HG03460 (cell line): ENCODE results near the gene ACKR2.

Source experiments
- ATAC-seq: cut with Tn5 transposase; IDR thresholded peaks from one replicate; pipeline ENCODE4 v1.9.1; 2021; ENCODE audit not compliant: unreplicated experiment

ACKR2 gene, protein sequence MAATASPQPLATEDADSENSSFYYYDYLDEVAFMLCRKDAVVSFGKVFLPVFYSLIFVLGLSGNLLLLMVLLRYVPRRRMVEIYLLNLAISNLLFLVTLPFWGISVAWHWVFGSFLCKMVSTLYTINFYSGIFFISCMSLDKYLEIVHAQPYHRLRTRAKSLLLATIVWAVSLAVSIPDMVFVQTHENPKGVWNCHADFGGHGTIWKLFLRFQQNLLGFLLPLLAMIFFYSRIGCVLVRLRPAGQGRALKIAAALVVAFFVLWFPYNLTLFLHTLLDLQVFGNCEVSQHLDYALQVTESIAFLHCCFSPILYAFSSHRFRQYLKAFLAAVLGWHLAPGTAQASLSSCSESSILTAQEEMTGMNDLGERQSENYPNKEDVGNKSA

GRCh38 chr3:42809202-42809601 lies at the start of gene ACKR2:
Gene ACKR2 (plus strand): TSS chr3:42809445. CDS start chr3:42864503, 55,058 bp downstream.
- ATAC-seq: no peak

DNA sequence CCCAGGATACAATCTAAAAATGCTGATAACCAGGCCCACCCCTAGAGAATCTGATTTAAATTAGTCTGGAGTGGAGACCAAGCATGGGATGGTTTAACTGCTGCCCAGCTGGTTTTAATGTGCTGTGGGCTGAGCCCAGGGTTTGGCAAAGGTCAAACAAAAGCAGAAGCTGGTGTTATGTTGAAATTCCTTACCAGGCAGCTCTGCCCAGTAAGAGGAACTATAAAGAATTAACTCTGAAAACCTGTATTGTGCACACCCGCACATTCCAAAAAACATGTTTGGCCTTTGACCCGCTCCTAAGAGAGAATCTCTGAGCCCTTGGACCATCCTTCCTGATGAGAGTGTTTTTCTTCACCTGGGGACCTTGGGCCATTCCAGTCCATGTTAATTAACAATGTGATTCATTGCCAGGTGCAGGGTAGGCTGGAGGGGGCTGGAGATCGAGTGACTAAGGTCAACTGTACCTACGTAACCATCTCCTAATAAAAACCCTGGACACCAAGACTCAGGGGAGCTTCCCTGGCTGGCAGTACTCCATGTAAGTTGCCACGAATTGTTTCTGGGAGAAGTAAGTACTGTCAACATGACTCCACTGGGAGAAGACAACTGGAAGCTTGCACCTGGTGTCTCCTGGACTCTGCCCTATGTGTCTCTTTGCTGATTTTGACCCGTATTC lies 47.1 kb upstream of the ACKR2 start:
- no peak for ATAC-seq

- no peak for ATAC-seq
Measured at GRCh38 chr3:42763021-42763420, 46.2 kb upstream of the ACKR2 start.

- ATAC-seq: no peak
Measured at GRCh38 chr3:42764115-42764514, 45.1 kb upstream of the ACKR2 start.

DNA sequence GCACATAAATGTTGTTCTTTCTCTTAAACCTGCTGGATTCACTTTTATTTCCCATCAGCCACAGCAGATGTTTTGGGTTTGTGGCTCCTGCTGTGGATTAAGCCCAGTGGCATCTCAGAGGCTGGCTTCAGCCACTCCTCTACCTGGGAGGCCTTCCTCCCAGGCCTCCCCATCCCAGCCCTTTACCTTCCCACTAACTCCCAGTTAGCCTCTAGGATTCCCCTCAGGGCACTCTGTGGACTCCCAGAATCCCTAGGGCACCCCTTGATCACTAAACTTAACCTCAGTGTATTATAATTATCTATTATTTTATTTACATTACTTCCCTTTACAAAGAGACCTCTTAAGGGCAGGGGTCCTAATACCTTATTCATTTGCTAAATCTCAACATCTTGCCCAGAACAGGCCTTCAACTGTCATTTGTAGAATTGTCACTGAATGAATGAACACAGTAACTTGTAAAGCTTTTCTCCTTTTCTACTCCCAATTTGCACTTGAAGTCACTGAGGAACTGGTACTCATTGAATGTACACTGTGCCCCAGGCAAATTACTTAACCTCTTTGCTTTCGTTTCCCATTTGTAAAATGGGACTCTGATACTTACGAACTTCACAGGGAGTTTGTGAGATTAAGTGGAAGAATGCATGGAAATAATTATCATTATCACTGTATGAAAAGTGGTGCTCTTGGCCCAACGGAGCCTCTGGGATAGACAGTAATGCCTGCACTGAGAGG lies 44.5 kb upstream of the ACKR2 start:
- ATAC-seq: no peak

GRCh38 chr3:42769477-42770131 lies 39.6 kb upstream of the ACKR2 start:
- no peak for ATAC-seq

DNA sequence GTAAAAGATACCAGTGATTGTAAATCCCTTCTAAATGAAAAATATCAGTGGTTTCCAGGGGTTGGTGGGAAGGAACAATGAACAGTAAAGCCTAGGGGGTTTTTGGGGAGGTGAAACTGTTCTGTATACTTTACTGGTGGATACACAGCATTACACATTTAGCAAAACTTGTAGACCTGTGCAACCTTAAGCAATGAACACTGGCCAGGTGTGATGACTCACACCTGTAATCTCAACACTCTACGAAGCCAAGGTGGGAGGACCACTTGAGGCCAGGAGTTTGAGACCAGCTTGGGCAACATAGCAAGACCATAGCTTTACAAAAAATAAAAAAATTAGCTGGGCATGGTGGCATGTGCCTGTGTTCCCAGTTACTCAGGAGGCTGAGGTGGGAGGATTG lies 38.0 kb upstream of the ACKR2 start:
- no peak for ATAC-seq

- ATAC-seq: peak; percentile 99
Measured at GRCh38 chr3:42772670-42773408, 36.4 kb upstream of the ACKR2 start, which contains the start of gene CCDC13. Gene CCDC13 (minus strand): TSS chr3:42773253. CDS start chr3:42758345, 14,908 bp downstream.

- peak; percentile 4 for ATAC-seq
Measured at GRCh38 chr3:42773409-42773751, 35.9 kb upstream of the ACKR2 start.

GRCh38 chr3:42778644-42779043 lies 30.6 kb upstream of the ACKR2 start:
- no peak for ATAC-seq

- no peak for ATAC-seq
Measured at GRCh38 chr3:42780398-42780797, 28.8 kb upstream of the ACKR2 start.

DNA sequence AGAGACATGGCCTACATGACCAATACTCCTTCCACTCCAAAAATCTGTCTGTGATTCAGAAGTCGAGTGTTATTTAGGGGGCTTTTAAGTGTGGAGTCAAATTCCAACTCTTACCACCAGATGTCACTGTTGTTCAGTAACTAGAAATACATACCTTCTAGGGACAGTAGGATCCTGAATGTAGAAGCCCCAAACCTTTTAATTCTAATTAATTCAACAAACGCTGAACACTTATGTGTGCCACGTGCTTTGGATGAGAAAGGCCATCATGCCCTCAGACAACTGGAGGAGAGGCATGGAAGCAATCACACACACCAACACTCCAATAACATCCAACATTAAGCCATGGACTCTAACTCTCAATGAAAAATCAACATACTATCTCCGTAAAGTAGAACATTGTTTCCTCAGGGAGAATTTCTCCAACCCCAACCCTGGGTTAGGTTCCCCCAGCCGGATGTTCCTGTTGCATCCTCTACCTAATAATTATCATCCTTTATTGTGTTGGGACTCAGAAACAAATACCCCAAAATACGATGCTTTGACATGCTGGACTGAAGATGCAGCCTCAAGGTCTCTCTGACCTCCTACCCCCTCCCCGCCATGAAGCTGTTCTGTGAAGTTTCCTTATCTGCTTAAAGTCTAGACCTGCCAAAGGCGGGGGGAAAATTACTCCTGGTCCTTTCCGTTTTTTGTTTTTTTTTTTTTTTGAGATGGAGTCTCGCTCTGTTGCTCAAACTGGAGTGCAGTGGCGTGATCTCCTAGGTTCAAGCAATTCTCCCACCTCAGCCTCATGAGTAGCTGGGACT lies 28.1 kb upstream of the ACKR2 start:
- ATAC-seq: peak; percentile 59

DNA sequence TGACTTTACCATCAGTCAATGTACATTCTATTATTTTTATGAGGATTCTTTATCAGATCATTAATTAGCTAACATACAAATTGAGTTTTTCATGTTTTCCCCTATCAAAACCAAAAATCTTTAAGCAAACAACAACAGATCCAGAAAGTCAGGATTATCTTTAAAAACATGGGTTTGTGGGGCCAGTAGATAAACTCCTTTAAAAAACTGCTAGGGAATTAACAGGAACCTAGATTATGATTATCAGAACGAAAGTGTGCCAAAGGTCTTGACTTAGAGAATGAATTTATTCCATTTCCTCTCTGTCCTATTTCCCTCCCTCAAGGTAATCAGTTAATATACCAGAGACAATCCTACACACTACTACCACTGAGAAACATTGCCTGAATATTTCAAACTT lies 23.0 kb upstream of the ACKR2 start:
- ATAC-seq: no peak

- no peak for ATAC-seq
Measured at GRCh38 chr3:42786631-42787030, 22.6 kb upstream of the ACKR2 start.

DNA sequence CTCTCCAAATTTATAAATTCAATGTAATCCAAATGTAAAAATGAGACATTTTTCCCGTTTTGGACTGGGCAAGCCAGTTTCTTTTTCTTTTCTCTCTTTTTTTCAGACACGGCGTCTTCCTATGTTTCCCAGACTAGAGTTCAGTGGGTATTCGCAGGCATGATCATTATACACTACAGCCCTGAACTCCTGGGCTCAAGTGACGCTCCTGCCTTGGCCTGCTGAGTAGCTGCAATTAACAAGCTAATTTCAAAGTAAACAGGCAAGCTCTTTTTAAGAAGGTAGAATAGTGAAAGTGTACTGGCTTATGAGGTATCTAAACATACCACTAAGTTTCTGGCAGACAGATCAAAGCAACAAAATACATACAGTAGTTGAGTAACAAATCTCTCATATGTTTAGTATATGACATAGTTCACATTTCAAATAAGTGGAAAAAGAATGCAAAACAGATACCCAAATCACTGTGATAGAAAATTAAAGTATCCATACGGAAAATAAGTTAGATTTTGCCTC lies 18.5 kb upstream of the ACKR2 start:
- no peak for ATAC-seq

- no peak for ATAC-seq
Measured at GRCh38 chr3:42795621-42796181, 13.5 kb upstream of the ACKR2 start.

DNA sequence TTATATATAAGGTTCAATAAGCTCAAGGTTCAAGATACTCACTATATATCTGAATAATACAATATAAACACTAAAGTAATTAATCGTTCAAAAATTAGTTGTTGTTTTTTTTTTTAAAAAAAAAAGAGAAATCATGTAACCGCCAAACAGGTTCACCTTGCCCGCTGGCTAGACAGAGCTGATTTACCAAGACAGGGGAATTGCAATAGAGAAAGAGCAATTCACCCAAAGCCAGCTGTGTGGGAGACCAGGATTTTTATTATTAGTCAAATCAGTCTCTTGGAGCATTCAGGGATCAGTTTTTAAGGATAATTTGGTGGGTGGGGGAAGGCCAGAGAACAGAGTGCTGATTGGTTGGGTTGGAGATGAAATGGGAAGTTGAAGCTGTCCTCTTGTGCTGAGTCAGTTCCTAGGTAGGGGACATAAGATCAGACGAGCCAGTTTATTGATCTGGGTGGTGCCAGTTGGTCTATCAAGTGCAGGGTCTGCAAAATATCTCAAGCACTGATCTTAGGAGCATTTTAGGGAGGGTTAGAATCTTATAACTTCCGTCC lies 12.8 kb upstream of the ACKR2 start:
- ATAC-seq: no peak

DNA sequence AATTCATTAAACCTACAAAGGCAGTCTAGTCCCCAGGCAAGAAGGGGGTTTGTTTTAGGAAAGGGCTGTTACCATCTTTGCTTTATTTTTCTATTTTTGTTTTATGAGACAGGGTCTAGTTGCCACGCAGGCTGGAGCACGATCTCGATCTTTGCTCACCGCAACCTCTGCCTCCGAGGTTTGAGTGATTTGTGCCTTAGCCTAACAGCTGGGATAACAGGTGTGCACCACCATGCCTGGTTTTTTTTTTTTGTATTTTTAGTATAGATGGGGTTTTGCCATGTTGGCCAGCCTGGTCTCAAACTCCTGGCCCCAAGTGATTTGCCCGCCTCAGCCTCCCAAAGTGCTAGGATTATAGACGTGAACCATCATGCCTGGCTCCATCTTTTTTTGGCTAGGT lies 9.9 kb upstream of the ACKR2 start:
- no peak for ATAC-seq

- ATAC-seq: no peak
Measured at GRCh38 chr3:42800251-42800650, 9.0 kb upstream of the ACKR2 start.
